ENCODE measurements around the gene CYP2J2.
A peak's percentile ranks its signal among the peaks of the same experiment; 100 is the strongest.
"Not testable (repeated sequence)": the region's sequence is repeated elsewhere in the genome, so short reads cannot be mapped to it uniquely, and the experiment has no call there.

The CYP2J2 gene

DNA sequence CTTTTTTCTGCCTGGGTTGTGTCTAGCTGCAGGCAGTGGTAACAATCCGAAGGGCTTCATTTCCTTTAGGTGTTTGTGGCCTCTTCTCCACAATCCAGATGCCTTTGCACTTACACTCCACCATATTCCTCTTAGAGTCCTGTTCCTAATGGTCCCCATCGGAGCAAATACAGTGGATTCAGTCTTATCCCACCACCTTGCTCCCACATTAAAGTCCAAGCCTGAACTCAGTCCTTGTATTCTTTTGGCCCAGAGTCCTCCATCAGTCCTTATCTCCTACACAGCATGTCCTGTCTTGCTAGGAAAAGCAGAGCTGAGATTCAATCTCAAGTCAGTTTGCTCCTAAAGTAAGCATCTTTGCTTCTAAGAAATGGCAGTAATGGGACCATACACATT lies 8.8 kb downstream of the CYP2J2 start:
- no peak for DNase-seq (ENCODE audit: low read depth)

DNA sequence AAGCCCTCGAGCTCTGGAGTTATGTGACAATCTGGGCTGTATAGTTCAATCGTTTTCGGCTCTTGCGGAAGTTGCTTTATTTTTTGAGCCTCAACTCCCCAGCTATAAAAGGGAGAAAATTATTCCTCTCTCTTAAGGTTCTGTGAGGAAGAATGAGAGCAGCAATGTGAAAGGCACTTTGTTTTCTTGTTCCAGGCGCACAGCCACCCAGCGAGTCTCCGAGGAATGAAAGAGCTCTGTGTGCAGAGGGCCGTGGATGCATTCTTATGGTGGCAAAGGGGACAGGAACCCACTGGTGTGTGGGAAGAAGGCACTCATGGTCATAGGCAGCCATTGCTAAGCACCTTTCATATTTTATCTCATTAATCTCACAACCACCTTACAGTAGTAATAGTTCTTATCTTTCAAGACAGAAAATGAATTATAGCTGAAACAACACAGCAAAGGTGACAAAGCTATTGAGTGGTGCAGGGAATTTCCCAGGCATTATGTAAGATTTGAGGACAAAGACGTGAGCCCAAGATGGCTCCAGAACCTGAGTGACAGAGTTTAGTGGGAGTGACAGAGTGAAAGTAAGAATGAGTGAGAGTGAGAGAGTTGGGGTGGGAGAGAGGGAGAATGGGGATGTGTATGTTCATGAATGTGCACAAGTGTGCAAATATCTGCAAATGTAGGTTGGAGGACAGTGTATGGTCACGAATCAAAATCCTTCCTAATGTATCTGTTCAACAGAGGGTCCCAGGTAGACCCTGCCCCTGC lies 9.4 kb downstream of the CYP2J2 start:
- no peak for DNase-seq (ENCODE audit: low read depth)

DNA sequence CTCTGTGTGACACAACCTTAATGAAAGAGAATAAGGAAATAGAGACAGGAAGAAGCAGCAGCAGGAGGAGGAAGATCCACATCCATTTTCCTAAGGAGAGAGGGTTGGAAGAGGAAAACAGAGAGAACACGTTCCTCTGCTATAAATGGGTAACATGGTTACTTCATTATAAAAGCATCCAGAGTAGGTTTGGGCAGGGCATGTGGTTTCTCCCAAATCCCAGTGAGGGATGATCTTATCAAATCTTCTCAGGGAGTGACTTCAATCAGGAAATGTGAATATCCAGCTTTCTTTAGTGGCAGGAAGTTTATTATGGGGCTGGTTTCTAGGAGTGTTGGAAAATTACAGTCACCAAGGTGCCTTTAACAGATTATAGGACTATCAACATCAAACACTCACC lies 11.1 kb downstream of the CYP2J2 start:
- DNase-seq (ENCODE audit: low read depth) = no peak

DNA sequence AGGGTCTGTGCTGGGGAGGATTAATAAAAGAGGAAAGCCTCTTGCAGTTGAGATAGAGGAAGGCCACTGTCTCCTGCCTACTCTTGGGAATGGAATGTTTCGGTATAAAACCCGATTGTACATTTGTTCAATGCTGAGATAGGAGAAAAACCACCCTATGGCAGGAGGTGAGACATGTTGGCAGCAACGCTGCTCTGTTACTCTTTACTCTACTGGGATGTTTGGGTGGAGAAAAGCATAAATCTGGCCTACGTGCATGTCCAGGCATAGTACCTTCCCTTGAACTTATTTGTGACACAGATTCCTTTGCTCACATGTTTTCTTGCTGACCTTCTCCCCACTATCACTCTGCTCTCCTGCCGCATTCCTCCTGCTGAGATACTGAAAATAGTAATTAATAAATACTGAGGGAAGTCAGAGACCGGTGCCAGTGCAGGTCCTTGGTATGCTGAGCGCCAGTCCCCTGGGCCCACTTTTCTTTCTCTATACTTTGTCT lies 11.7 kb downstream of the CYP2J2 start:
- not testable (repeated sequence) for DNase-seq (ENCODE audit: low read depth)

DNA sequence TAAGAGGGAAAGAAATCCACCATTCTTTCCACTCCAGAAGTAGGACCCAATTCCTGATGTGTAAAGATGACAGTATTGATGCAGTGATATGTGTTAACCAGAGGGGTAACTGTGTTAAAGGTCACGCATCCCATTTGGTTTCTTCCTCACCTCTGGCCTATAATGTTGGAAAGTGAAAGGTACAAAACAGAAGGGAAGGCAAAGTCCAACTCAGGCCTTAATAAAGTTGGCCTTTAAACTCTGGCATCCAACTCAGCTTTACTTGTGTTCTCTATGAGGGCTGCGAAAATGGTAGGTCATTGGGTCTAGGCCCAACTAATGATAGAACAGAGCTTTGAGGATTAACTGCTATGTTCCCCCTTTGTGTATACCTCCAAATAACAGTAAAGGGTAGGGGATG lies 17.9 kb downstream of the CYP2J2 start:
- no peak for DNase-seq (ENCODE audit: low read depth)

DNA sequence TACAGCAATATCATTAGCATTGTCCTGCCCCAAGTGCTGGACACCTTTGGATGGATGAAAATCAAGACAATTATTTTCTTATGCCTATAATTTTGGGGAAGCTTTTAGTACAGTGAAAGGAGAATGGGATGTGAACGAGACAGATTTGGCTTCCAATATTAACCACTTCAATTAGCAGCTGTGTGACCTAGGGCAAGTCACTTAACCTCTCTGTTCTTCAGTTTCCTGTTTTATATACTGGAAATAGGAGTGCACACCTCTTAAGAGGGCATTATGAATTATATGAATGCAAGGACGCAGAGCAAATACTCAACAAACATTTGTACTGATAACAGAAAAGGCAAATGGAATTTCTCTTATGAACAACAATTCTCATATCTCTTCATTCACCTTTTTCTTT lies 18.5 kb downstream of the CYP2J2 start:
- DNase-seq (ENCODE audit: low read depth) = no peak

DNA sequence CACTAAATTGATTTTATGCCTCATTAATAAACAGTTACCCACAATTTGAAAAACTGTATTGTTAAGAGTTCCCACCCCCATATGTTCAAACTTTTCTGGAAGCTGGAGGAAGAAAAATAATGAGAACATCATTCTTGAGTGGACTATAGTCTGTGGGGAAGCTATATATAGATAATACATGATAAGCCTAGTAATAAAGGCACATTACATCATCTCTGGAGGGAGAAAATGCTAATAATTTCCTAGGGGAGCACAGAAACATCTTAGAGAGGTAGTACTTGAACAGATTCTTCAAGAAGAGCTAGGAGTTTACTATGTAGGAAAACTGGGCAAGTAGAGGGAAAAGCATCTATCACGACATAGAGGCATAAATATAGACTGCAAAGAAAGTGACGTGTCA lies 19.6 kb downstream of the CYP2J2 start:
- DNase-seq (ENCODE audit: low read depth) = no peak

DNA sequence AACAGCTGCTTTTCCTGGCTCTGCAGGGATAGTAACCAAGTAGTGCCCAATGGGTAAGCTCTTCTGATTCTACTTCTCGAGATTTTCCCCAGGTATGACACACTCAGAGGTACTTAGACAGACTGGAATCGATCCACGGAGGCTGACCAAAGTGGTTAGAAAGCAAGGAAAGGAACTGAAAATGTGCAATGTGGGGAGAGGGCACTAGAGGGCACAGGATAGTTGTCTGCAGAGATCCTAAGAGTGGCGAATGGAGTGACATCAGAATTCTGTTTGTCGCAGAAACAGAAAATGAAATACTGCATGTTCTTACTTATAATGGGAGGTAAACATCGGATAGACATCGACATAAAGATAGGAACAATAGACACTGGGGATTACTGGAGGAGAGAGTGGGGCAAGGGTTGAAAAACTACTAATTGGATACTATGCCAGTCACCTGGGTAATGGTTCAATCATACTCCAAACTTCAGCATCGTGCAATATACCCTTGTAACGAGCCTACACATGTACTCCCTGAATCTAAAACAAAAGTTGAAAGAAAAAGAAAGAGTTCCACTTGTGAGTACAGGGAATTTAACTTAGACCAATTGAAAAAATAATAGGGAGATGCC lies 23.3 kb downstream of the CYP2J2 start:
- DNase-seq (ENCODE audit: low read depth) = peak; percentile 9

DNA sequence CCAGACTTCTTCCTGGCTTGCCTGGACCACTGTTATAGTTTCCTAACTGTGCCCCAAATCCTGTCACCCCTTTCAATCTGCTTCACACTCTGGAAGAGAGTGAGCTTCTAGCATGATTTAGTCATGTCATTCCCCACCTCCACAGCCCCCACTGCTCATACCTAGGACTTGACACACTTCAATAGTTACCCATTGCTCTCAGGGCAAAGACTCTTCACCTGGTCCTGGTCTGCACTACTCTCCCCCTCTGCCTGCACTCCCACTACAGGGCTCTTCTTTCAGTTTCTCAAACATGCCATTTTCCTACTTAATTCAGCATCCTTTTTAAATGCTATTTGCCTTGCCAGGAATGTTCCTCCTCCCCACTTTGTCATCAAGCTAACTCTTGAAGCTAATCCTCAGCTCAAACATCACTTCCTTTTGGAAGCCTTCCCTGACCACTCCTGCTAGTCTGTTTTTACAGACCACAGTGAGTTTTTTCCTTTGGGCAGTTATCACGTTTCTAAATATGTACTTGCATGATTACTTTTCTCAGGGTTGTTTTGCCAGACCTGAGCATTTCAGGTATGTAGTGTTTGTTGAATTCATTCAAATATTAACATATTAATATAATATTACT lies 24.7 kb downstream of the CYP2J2 start:
- no peak for DNase-seq (ENCODE audit: low read depth)

DNA sequence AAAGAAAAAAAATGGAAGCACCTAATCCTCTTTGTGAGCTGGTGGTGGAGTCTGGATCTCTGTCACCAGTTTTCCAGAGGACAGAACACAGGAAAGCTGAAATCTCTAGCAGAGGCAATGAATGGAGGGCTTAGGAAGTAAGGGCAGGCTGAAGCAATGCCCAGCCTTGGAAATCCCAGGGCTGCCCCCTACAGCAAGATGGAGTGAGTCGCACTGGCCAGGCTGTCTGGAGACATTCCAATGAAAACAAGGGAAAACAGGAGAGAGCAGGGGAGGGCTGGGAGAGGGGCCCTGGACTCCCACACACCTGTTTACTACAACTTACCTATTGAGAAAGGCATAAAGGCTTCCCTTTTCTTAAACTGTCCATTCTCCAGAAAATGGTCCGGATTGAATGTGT lies 25.9 kb downstream of the CYP2J2 start:
- DNase-seq (ENCODE audit: low read depth) = no peak

DNA sequence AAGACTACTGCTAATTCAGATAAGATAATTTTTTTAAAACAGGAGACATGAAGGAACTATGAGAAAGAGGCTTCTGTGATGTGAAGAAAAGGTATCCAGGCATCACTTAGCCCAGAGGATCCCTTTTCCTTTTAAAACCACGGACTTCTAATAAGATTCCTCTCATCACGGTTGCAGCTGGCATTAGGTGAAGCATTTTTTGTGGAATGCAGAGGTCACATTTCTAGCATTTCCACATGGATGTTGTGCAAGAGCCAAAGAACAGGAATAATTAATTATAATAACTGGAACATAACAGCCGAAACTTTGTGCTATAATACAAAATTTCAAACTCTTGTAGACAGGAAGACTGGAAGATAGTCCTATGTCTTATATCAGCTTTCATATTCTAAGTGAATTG lies 27.6 kb downstream of the CYP2J2 start:
- no peak for DNase-seq (ENCODE audit: low read depth)

DNA sequence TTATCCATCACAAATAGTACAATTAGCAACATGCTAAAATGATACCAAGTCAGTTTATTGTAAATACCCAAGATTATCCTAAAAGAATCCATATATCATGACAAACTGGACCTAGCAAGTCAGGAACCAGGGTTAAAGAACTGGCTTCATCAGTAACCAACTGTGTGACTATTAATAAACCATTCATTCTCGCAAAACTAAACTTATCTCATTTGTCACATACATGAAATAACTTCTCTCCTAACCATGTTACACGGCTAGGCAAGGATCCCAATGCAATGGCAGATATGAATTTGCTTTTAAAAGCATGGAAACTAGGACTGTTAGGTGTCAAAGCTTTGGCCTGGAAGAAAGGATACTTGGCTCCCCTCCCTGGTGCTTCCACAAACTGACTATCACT lies 29.4 kb downstream of the CYP2J2 start:
- DNase-seq (ENCODE audit: low read depth) = no peak

DNA sequence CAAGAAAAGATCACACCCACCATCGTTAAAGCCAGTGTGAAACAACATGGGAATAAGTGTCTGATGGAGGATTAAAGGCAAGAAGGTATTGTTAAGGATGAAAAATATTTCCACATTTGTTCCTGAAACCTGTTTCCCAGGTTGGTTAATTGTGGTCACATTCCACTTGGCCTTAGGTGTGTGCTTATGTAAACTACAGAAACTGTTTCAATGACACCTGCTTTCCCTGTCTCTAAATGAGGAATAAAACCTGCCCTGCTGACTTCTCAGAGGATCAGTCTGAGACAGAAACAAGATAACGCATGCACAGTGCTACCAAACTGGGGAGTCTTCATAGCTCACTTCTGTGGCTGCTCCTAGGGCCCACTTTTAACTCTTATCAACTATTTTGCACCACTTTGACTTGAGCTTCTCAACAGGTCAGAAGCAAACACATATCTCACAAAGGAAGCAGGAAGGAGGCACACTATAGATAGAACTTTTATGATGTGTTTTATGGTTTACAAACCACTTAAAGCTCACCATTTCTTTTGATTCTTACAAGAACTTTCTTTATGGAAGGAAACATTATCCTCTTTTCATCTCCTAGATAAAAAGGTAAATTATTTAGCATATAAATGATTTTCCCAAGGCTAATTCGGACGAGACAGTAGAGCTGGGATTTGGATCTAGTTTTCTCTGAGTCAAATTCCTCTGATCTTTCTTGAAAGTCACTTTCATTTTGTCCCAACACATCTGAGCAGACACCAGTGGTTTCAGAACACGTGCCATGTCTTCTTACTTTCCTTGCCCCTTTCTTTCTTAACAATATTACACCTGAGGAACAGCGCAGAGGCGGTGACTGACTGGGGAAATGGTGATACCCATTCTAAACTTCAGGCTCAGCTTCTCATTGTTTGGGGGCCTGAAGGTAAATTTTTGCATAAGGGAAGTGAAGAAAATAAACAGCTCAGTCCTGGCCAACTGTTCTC lies 33.4 kb downstream of the CYP2J2 start:
- no peak for DNase-seq (ENCODE audit: low read depth)

DNA sequence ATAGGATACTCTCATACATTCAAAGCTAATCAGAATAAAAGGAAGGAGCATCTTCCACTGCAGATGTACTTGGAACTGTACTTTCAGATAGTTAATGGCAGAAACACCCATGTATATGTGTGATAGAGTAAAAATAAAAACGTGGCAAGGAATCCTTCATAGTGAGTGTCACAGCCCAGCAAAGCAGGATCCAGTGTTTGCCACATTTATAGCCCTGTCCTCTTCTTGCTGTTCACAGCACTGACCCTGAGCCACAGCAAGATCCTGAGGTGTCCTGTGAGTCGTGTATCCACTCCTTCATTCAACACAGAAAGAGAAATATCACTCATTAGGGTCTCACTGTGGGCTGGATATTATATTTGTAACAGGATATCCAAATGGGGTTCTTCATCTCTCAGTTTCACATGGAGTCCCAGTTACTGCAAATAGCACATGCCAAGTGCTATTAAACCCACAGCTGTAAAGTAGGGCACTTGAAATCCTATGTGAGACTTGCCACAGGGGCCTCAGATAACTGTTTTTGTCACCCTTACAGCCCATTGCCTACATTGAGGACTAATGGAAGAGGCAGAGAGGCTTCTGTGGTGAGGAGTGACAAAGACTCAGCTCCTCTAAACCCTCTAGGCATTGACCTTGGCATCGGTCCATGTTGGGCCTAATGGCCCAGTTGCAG lies 41.3 kb downstream of the CYP2J2 start:
- no peak for DNase-seq (ENCODE audit: low read depth)

DNA sequence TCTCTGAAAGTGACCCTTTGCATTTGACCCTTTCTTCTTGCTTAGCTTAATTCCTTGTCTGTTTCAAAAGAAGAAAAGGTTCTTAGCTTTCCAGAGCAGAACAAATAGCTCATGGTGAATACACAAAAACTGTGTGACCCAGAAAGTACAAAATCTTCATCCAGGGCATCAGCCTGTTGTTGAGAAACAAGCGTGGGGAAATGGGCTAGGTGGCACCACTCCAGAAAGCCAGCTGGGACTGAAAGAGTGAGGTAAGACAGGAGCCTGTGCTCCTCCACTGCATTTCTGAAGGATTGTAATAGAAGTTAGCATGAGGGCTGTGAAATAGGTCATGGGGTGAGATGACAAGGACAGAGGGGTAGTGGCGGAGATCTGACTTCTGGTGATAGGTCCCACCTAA lies 45.8 kb downstream of the CYP2J2 start:
- DNase-seq (ENCODE audit: low read depth) = no peak

DNA sequence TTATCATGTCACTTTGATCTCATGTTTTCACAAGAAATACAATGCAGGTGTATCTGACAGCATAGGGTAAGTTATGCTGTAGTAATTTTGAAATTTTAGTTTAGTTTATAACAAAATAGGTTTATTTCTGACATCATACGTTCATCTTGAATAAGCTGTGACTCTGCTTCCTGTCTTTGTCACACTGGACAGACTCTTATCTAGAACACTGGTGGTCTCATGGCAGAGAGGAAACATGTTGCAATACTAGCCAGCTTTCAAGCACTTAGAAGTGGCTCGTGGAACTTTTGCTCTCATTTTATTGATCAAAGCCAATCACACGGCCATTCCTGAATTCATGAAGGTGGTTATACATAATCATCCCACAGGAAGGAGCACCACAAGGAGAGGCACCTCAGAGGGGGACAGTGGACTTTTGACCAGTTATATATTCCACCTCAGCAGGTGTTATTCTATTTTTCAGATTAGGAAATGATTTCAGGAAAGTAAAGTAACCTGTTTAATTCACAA lies 46.5 kb downstream of the CYP2J2 start:
- no peak for DNase-seq (ENCODE audit: low read depth)

DNA sequence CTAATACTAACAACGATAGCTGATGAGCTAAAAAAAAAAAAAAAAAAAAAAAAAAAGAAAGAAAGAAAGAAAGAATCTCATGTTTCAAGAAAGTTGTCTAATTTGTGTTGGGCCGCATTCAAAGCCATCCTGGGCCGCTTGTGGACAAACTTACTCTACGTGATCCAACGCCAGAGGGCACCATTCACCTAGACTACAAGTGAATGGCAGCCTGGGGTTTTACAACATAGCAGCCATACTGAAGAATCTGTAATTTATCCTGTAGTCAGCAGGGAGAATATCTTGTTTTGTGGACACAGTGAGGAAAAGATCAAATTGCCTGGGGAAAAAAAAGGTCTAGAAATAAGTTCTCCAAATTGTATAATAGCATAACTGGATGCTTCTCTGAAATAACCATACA lies 47.0 kb downstream of the CYP2J2 start:
- DNase-seq (ENCODE audit: low read depth) = peak; percentile 18

DNA sequence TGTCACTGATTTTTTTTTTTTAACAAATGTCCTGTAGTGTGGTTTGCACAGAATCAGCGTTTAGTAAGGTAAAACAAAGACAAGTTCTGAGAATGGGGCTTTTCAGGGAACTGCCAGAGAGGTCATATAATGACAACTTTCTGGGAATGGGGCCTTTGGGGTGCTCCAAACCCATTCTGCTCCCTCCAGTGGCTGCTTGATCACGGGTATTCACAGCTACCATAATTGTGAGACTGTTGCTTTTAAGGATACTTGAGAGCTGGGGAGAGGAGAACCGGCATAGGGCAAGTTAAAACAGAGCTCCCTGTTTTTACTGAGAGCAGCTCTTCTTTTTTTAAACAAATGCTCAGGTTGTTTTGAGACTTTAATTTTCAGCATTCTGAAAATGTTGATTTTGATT lies 48.2 kb downstream of the CYP2J2 start:
- no peak for DNase-seq (ENCODE audit: low read depth)

DNA sequence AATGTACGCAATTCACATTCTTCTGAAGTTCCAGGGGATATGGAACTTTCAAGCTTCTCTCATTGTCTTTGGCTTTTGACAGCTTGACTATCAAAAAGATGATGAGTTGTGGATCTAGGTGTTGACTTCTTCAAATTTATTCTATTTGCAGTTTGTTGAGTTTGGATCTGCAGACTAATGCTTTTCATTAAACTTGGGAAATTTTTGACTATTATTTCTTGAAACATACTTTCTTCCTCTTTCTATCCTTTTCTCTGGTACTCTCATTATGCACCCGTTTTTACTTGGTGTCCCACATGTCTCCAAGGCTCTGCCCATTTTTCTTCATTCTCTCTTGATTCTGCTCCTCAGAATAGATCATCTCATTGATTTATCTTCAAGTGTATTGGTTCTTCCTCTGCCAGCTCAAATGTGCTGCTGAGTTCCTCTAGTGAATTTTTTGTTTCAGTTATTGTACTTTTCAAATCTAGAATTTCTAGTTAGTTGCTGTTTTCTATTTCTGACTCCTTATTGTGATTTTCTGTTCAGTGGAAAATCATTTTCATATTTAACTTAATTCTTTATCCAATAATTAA lies 49.4 kb downstream of the CYP2J2 start:
- no peak for DNase-seq (ENCODE audit: low read depth)

DNA sequence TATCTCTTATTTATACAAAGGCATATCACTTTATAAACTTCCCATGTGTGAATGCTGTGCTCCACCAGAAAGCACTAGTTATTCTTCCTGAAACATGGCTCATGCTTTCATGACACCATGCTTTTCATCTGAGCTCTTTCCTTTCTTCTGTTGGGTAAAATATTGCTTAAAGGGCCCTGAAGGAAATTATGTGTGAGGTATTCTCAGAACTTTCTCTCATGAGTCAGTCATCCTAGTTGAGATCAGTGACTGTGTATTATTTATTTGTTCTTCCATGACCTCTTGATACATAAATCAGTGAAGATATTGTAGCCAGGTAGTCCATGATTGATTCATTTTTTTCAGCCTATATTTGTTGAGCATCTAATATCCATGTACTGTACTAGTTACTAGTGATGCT lies 54.8 kb downstream of the CYP2J2 start:
- DNase-seq (ENCODE audit: low read depth) = no peak

DNA sequence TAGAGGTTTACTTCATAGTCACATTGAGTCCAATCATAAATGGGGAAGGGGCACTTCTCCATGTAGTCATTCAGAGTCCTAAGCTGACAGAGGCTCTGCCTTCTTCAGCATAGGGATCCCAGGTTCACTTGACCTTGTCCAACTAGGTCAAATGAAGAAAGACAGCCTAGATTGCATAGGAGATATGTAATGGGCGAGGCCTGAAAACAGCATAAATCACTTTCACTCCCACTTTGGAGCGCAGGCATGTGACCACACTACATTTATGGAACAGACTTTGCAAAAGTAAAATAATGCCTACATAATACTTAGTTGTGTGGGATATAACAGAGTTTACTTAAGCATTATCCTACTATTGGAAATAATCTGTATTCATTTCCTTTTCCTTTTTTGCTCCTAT lies 60.1 kb downstream of the CYP2J2 start:
- no peak for DNase-seq (ENCODE audit: low read depth)

Data from stromal cell of bone marrow (primary cell).